ENCODE data around the gene LRRK2.
"Not testable (repeated sequence)": the region's sequence is repeated elsewhere in the genome, so short reads cannot be mapped to it uniquely, and the experiment has no call there.

Gene LRRK2

DNA sequence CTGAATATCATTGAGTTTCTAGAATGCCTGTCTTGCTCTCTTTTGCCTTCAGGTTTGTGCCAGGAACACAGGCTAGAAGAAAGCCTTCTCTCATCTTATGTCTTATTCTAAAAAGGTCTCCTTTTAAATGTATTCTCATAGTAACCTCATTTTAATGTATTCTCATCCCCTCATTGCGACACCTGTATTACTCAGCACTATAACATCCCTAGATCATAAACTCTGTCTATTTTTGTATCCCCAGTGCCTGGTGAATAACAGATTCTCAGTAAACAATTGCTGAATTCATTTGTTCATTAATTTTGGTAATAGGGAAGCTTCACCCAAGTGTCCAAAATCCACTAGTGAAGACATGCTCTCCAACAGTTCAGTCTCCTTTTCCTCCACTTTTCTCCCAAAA is 8.8 kb upstream of the LRRK2 start:
- no peak for DNase-seq

DNA sequence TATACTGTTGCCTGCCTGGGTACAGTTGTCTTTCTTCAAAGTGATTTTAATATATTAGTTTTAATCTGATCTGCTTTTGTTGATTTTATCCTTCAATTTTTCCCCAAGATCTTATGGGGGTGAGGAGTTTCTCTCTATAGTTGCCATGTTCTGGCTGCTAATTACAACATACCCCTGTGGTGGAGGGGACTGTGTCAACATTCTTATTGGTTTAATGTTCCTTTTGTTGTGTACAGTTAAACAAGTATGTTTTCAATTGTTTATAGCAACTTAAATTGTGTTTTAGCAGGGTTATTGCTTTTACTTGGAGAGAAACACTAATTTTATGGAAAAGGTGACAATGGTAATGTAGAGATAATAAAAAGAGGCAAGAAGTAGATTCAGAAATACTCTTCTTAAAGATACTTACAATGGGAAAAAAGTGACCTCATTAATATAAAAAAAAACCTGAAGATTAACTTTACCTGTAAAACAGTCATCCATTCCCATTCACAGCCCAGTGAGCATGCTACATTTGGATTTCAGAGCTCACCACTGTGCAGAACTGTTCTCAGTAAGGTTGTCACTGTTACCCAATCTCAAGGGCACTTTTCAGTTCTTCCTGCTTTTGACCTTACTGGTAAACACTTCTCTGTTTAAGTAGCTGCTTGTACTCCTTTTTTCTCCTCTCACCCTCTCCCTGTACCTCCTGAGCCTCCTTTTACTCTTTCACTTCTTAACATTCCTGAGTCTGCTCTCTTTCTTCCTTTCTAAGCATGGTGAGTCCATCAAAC is 8.1 kb upstream of the LRRK2 start:
- no peak for DNase-seq

DNA sequence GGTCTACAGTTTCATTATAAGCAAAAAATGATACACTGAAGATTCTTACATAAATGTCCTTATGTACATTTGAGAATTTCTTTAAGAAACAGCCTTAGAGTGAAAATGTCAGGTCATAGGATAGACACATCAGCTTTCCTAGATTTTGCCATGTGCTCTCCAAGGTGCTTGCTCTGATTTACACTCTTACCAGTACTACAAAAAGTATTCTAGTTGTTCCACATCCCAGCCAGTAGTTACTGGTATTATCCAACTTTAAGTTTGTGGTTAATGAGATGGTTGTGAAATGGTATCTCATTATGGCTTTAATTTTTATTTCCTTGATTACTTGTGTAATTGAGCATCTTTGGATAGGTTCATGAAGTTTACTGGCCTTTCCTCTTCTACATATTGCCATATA is 5.0 kb upstream of the LRRK2 start:
- DNase-seq, result no peak

DNA sequence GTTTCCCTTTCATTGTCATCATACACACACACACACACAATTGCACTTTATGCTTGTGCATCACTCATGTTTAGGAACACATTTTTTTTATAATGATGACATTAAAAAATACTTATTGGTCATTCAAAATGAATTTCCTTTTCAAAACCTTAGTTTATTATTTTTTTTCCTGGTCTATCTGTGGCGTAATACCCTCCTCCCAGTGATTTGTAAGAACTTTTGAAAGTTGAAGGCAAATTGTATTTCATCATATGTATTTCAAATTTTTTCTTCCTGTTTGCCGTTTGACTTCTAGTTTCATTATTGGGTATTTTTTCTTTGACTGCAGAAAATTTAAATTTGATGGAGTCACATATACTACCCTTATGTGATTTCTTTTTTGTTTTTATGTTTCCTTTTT is 2.5 kb upstream of the LRRK2 start:
- no peak for DNase-seq

DNA sequence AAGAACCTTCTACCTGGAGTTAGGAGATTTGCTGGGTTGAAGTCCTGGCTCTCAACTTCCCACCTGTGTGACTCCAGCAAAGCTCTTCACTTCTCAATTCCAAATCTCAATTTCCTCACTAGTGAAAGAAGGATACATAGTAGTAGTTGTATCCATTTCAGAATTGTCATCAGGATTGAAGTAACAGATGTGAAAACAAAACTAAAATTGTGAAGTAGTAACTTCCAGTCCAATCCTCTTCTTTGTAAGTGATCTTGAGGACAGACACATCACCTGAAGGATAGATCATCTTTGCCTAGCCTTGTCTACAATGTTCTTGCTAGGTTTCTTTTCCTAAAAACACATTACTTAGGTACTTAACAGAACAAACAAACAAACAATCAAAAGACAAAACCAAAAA is 1.2 kb upstream of the LRRK2 start:
- no peak for DNase-seq

DNA sequence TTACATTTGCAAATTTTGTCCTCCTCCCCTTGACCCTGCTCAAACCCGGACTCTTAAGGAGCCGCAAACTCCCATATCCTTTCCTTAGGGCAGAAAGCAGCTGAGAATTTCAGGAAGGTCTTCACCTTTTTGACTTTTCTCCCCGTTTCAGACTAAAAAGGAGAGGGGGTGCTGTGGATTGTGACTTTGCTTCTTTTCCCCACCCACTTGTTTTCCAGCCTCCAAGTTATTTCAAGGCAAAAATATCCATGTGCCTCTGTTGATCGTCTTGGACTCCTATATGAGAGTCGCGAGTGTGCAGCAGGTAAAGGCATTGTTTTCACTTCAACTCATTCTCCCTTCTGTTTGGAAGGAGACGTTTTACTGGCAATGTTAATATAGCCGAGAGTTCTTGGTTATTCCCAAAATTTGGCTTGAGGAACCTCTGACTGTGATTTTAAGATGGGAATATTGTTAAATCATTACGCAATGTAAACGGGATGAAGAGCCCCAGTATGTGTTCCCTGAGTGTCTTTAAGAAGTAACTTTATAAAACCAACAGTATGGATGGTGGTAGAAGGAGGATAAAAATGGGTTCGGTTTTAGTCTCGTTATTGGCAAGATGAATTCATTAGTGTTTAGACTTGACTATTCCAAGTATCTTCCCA is 663 bp downstream of the LRRK2 start:
- DNase-seq, result no peak

DNA sequence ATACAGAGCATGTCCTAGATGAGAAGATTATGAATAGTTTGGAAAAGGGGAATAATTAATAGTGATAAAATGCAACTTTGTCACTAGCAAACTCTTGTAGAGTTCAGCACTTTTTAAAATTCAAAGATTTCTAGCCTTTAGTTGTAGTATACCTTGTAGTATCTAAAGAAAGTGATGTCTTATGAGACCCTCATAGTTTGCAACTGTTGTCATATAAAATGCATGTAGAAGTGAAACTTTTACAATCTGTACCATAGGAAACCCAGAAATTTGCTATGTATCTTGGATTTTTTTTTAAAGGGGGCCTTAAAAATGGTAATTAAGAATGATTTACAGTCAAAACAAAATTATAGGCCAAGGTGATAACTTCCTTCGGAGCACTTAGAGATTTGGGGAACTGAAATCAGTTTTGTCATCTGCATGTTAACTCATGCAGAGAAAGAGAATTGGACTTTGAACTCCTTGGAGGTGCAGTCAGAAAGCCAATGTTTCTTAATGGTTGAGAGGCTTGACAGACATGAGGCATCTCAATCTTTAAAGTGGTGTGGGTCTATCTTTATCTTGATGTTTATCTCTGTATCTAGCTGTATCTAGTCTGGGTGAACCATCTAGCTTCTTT is 1.3 kb downstream of the LRRK2 start:
- no peak for DNase-seq

DNA sequence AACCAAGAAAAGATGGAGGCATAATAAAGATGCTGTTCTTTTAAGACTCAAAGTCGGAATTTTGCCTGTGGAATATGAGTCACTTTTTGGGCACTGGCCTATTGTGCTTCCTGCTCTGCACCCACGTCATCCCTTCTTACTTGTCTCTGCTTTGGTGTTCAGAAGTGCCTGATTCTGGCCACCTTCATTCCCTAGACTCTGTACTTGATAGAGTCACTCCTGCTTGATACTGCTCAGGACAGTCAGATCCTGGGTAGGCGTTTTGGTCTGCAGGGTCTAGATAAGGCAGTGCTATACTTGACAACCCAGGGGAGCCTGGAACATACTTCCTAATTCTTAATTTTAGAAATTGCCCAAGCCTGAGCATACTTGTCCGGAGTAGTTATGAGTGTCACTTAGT is 1.9 kb downstream of the LRRK2 start:
- DNase-seq, result no peak

DNA sequence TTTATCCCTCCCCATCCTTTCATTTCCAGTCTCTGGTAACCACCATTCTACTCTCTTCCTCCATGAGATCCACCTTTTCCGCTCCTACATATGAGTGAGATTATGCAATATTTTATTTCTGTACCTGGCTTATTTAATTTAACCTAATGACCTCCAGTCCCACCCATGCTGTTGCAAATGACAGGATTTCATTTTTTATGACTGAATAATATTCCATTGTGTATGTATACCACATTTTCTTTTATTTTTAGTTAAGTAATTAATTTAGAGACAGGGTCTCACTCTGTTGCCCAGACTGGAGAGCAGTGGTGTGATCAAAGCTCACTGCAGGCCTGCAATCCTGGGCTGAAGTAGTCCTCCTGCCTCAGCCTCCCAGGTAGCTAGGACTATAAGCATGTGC is 2.6 kb downstream of the LRRK2 start:
- no peak for DNase-seq

DNA sequence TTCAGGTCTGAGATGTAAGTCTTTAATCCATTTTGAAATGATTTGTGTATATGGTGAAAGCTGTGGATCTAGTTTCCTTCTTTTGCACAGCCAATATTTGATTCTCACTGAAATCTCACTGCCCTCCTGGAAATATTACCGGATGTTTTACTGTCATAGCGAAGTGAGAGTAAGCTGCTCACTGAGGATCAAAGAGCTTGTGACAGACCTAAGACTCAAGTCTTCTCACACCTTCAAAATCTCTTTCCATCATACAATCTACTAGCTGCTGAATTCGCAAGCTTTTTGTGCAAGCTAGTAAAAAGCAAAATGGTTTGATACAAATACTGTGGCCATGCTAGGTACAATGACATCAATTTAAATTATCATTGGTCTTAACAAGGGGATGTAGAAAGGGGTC is 3.9 kb downstream of the LRRK2 start:
- DNase-seq, result no peak

DNA sequence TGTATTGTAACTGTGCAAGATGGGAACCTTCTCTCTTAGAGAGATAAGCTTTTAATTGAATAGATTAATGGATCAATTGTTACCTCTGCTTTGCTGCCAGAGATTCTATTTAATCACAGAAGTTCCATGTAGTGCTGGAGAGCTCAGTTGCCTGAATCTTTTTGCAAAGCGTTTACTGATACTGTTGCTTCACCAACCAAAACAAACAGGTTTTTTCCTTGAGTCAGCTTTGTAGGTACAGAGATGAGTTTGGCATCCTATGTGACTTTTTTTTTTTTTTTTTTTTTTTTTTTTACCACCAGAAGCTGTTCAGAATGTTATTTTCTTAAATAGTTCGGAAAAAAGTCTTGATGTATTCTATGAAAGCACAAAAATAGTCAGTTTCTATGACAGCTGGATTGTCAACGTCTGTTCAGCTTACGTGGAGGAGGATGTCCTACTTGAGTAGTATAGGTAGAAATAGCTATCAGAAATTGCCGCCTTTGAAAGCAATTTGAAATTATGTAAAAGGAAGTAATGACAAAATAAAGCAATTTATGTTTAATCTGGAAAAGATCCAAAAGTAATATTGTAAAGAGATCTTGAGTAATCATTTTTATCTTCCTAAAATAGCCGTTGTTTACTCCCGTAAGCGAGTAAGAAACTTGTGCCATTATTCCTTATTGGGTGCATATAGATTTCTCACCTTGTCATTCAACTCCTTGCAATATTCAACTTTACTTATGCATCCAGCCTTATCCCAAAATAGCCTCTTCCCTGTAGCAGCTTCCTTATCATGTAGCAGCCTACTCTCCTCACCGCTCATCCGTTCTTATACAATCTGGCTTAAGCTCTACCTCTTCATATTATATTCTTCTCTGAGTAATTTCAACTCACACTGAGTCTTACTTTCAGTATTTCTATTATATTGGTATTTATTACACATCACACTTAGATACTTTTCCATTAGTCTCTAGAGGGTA is 5.2 kb downstream of the LRRK2 start:
- no peak for DNase-seq

DNA sequence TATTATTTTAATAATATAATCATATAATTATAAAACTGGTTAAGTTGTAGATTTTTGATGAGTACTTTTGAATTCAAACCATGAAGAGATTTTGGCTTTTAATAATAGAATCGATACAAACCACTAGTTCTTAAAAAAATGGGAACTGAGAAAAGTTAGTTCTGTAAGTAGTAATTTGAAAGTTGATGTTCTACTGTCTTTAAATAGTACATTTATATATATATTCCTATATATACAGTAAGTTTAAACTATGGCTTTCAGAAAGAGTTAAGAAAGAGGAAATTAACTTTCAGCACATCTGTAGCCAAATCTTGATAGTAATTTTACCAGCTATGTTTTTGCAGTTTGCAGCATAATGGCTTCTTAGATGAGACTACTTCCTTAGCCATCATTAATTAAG is 7.8 kb downstream of the LRRK2 start:
- no peak for DNase-seq

DNA sequence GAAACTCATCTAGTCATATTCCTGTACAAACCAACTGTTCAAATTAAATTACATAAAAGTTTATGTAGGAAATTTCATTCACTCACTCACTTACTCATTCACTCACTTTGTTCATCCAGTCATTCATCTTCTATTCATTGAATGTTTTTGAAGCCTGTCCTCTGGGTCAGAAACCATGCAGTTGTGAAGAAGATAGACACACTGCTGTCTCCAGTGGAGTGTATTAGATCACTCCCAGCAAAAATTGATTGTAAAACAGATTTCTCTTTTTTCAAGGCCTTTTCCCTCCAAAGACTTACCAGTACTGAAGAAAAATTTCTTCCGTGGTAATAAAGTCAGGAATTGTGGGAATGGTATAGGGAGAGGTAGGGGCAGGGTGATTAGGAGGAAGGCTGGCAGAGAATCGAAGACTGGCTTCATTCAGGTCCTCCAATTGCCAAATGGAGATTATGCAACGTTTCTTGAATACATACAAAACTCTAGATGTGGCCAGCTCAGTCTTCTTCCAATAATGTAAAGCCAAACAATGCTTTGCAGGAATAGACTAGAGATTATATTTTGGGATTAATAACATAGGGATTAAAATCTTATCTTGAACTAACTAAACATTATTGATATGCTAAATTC is 9.1 kb downstream of the LRRK2 start:
- DNase-seq, result no peak

DNA sequence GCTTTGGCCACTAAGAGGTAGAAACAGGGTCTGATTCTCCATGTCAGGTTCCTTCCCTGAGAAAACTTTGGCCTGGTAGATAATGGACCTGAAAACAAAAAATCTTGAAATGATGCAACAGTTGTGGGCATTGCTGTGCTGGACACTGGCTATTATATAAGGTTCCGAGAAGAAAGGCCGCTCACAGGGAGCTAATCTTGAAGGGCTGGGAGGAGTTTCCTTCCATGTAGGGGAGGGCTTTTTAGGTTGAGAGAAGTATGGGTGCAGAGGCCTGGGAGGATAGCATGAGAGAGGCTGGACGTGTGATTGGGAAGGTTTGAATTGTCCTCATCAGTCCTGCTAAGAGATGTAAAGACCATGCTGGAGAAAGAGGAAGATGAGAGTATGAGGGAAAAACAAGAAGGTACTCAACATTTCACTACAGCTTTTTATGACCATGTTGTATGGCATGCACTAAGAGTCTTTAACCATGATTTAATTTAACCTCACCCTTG is 11.6 kb downstream of the LRRK2 start:
- no peak for DNase-seq

DNA sequence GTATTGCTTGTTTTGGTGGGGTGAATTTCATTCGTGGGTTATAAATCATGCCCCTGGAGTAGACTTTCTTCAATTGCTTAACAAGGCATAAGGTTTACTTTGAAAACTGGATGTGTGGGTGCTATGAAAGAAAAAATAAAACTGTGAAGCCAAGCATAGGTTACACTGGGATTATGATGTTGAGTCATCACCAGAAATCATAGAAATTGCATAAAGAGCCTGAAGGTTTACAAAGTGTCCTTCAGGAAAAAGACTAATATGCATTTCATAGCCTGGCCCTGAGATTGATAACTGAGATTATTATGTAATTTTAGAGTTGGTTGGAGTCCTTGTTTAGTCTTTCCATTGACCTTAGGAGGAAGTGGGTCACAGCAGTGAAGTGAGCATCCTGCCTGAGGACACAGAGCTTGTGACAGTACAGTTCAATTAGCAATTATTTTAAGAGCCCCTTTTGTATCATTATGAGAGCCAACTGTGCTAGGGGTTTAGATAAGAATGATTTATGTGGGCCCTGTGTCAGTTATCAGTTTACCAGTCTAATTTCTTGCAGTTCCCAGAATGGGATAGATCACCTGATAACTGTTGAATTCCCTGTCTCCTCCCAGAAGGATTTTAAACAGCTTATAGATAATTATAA is 13.6 kb downstream of the LRRK2 start:
- DNase-seq, result no peak

DNA sequence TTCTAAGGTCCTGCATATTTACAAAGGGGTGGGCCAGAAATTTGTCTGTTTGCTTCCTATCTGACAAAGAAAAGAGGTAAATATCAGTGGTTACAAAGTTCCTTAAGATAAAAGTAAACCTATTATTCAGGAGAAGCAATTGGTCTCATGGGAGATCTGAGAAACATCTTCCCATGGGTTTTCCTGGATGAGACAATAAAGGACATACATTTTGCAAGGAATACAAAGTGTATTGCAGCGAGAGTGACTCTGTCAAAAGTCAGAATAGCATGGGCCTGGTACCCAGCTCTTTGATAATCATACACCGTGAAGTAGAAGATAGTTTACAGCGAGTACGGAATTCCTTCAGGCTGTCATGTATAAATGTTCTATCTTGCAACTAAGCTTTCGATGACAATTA is 14.2 kb downstream of the LRRK2 start:
- no peak for DNase-seq

DNA sequence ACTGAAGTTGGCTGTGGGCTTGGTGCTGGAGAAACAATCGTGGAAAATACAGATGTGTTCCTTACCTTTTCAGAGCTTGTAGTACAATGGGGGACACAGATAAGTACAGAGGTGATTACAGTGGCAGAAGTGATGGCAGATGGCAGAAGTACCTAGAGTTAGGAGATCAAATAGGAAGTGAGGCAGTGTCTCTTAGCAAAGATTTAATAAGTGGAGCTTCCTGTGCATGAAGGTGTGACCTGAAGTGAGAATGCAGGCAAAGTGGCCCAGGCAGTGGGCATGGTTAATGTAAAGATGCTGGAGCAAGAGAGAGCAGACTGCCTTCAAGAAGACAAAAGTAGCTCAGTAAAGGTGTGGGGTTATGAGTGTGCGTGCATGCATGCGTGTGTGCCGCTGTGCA is 16.0 kb downstream of the LRRK2 start:
- no peak for DNase-seq

DNA sequence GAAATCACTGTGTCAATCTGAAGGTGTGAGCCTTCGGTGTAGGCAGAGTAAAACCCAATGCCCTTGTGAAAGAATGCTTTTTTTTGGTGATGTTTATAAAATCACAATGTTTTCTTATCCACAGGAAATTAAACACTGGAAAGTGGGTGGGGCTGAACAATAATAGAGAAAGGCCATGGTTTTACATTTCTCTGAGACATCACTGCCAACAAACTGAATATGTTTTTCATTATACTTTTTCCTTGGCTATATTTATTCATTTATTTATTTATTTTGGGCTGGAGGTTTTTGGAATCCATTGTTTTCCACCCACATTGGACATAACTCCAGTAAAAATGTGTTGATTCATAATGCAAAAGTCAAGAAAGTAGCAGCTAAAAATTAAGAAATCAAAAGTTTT is 16.9 kb downstream of the LRRK2 start:
- no peak for DNase-seq

DNA sequence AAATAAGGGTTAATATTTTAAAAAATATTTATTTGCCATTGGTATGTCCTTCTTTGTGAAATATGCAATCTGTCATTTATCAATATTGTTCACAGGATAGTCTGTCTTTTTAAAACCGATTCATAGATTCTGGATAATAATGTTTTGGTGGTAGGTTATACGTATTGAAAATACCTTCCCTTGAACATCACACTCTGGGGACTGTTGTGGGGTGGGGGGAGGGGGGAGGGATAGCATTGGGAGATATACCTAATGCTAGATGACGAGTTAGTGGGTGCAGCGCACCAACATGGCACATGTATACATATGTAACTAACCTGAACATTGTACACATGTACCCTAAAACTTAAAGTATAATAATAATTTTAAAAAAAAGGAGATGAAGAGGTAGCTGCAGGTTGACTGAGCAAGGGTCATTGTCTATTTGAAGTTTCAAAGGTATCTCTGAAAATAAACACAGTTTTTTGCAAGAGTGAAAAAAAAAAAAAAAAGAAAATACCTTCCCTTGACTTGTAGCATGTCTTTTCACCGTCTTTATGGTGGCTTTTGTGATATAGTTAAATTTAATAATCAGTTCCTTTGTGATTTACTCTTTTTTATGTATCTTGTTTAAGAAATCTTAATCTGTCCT is 19.8 kb downstream of the LRRK2 start:
- not testable (repeated sequence) for DNase-seq

DNA sequence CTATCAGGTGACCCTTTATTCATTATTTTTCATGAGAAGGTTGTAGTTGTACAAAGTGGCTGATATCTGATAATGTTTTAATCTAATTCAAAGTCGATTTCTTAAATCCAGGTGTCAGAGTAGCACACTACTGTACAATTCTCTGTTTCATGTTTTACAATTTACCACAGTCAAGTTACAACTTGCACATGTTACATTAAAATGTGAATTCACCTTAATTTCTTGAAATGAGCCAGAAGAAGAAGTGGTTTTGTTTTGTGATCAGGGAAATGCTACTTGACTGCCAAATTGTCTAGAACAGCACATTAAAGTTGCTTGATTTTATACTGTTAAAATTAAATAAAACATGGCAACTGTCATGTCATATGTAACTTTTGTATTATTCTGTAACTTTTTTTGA is 23.2 kb downstream of the LRRK2 start:
- no peak for DNase-seq

DNA sequence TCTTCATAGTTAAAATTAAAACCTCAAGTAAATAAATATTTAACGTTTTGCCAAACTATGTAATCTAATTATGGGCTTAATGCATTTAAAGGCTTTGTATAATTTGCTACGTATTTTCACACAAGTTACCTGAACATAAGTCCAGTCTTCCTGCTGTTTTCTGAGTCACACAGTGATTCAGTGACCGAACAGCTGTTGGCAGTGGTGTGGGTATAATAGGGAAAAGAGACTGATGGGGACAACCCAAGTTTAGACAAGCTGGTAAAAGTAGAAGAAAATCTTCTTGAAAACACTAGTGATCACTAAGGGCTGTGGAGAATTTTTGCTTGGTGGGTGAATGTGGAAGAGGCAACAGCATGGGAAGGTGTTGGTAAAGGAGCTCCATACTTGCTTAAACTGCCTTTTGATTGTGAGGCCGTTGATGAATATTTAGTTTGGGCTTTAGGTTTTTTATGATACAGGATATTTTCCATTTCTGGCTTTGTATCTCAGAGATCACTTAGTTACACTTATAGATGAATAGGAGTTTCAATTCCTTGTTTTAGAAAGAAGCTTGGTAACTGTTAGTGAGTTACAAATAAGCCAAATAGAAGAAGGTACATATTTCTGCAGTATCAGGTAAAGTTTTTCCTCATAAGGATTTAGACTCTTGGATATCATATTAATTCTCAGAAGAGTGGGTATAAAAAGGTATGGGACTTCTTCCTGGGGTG is 23.9 kb downstream of the LRRK2 start:
- no peak for DNase-seq

All from activated CD4-positive, alpha-beta T cell treated with anti-CD3 and anti-CD28 coated beads, Interleukin-2, amount 50 U/mL, for 1 hour (primary cell).